ENCODE results near the gene AP3D1. TPM values are rescaled to one million over a fixed set of nuclear protein-coding genes. Genes with fewer than 3 reads are reported as not detected.
A peak's percentile ranks its signal among the peaks of the same experiment; 100 is the strongest.

The AP3D1 gene
- total and polyA plus RNA-seq, 5 donors from 2014 or later, result 12.0 to 78.0 (median 13.3) TPM

DNA sequence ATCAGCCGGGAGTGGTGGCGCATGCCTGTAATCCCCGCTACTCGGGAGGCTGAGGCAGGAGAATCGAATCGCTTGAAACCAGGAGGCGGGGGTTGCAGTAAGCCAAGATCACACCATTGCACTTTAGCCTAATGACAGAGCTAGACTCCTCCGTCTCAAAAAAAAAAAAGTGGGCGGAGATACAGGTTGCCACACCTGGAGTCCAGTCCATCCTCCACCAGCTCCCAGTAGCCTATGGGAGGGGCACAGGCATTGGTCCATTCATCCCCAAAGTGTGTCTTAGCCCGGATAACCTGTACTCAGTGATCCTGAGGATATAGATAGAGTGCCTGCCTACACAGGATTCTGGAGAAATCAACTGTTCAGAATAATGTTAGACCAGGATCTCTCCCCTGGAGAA is 9.0 kb upstream of the AP3D1 start:
- H3K36me3 Mint-ChIP-seq, result no peaks in the 10 kb centered on the region
- DNase-seq (no peak), ATAC-seq (ENCODE audit: low read depth in 2 of 2) (no peak)
- Histone ChIP-seq H3K9me3 (ENCODE audit: control insufficient read depth in 2 of 2, low read length in 2 of 2) (no peaks in the 10 kb centered on the region), H3K27ac (ENCODE audit: insufficient read depth, low read length, poor library complexity, severe bottlenecking) (no peak overlapping the region), H3K27me3 (ENCODE audit: control insufficient read depth, insufficient read depth, low read length) (no peaks in the 10 kb centered on the region), H3K36me3 (ENCODE audit: control insufficient read depth, insufficient read depth, low read length) (no peaks in the 10 kb centered on the region), H3K4me1 (ENCODE audit: control insufficient read depth, insufficient read depth, low read length, poor library complexity, severe bottlenecking) (peaks cover 11% of the 10 kb centered on the region), H3K4me3 (ENCODE audit: low read depth, low read length) (no peak overlapping the region)
- H3K4me1 Mint-ChIP-seq, result peaks cover 0 to 15% (median 2%) of the 10 kb centered on the region in 4 donors
- no peaks in the 10 kb centered on the region for H3K27me3 Mint-ChIP-seq
- H3K9me3 Mint-ChIP-seq, result no peaks in the 10 kb centered on the region
- no peak overlapping the region for H3K27ac Mint-ChIP-seq
- H3K4me3 Mint-ChIP-seq, result peak overlapping the region in 2 of 4 donors; percentile 44 to 51

DNA sequence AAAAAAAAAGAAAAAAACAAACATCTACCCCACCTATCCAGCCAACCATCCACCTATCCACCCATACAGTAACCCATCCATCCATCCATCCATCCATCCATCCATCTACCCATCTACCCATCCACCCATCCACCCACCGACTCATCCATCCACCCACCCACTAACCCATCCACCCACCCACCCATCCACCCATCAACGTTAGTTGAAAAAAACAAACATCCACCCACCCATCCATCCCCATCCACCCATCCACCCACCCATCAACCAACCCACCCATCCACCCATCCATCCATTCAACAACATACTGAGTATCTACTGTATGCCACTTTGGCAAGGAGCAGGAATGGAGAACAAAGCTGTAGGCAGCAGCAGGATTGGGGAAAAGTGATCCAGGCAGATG is 6.1 kb upstream of the AP3D1 start:
- H3K4me1 ChIP-seq (ENCODE audit: control insufficient read depth, insufficient read depth, low read length, poor library complexity, severe bottlenecking), result no peaks in the 10 kb centered on the region
- no peaks in the 10 kb centered on the region for H3K36me3 Mint-ChIP-seq
- no peaks in the 10 kb centered on the region for H3K9me3 ChIP-seq (ENCODE audit: control insufficient read depth in 2 of 2, low read length in 2 of 2)
- H3K4me3 Mint-ChIP-seq, result peak overlapping the region in 1 of 4 donors; percentile 80
- no peak for ATAC-seq (ENCODE audit: low read depth in 2 of 2)
- no peaks in the 10 kb centered on the region for H3K27me3 ChIP-seq (ENCODE audit: control insufficient read depth, insufficient read depth, low read length)
- H3K4me3 ChIP-seq (ENCODE audit: low read depth, low read length), result no peak overlapping the region
- H3K36me3 ChIP-seq (ENCODE audit: control insufficient read depth, insufficient read depth, low read length), result no peaks in the 10 kb centered on the region
- H3K9me3 Mint-ChIP-seq, result no peaks in the 10 kb centered on the region
- no peak overlapping the region for H3K27ac ChIP-seq (ENCODE audit: insufficient read depth, low read length, poor library complexity, severe bottlenecking)
- H3K4me1 Mint-ChIP-seq, result peaks cover 0 to 6% (median 2%) of the 10 kb centered on the region in 4 donors
- no peak overlapping the region for H3K27ac Mint-ChIP-seq
- no peak for DNase-seq
- no peaks in the 10 kb centered on the region for H3K27me3 Mint-ChIP-seq

DNA sequence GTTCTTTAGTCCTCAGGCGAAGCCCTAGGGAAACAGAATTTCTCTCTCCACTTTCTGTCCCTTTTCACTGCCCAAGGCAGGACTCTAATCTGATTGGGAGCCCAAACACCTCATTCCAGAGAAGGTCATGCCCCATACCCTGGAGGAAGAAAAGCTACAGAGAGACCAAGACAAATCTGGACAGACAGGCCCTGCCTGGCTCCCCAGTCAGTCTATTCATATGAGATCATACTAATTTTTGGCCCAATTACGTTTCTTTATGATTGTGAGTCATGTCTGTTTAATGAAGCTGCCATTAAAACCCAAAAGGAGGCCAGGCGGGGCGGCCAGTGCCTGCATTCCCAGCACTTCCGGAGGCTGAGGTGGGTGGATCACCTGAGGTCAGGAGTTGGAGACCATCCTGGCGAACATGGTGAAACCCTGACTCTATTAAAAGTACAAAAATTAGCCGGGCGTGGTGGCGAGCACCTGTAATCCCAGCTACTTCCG is 3.3 kb upstream of the AP3D1 start:
- Mint-ChIP-seq H3K27me3 (peaks cover 7% of the 10 kb centered on the region), H3K4me3 (no peak overlapping the region), H3K27ac (no peak overlapping the region), H3K9me3 (no peaks in the 10 kb centered on the region), H3K36me3 (no peaks in the 10 kb centered on the region), H3K4me1 (peaks cover 0 to 21% (median 12%) of the 10 kb centered on the region in 4 donors)
- Histone ChIP-seq H3K36me3 (ENCODE audit: control insufficient read depth, insufficient read depth, low read length) (no peaks in the 10 kb centered on the region), H3K27ac (ENCODE audit: insufficient read depth, low read length, poor library complexity, severe bottlenecking) (no peak overlapping the region), H3K4me1 (ENCODE audit: control insufficient read depth, insufficient read depth, low read length, poor library complexity, severe bottlenecking) (peaks cover 19% of the 10 kb centered on the region), H3K9me3 (ENCODE audit: control insufficient read depth in 2 of 2, low read length in 2 of 2) (no peaks in the 10 kb centered on the region), H3K4me3 (ENCODE audit: low read depth, low read length) (no peak overlapping the region), H3K27me3 (ENCODE audit: control insufficient read depth, insufficient read depth, low read length) (no peaks in the 10 kb centered on the region)
- DNase-seq (no peak), ATAC-seq (ENCODE audit: low read depth in 2 of 2) (no peak)

DNA sequence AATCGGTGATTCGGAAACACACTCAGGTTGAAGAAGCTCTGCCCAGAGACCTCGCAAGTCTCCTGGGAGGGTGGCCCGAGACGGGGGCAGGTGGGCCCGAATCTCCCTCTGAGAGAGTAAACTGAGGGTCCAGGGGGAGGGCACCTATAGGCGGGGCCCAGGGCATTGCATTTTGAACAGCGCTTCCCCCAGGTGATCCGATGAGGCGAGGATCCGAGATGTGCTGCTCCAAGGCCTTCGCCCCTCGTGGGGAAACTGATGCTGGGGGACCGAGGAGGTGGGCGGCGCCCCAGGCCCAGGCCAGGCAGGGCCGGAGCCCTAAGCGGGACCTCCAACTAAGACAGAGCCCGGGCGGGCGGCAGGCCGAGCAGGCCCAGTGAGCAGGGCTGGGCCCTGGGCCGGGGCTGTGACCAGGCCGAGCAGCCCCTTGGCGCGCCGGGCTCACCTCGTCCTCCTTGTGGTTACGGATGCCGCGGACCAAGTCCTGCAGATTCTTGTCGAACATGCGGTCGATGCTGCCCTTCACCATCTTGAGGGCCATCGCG is 500 bp downstream of the AP3D1 start:
- H3K4me1 ChIP-seq (ENCODE audit: control insufficient read depth, insufficient read depth, low read length, poor library complexity, severe bottlenecking), result peaks cover 39% of the 10 kb centered on the region
- Mint-ChIP-seq H3K27ac (peak overlapping the region in 1 of 3 donors; percentile 87), H3K36me3 (no peaks in the 10 kb centered on the region), H3K27me3 (peaks cover 7% of the 10 kb centered on the region), H3K4me3 (peak overlapping the region in 3 of 4 donors; percentile 82 to 91 (median 87)), H3K9me3 (no peaks in the 10 kb centered on the region), H3K4me1 (peaks cover 6 to 45% (median 23%) of the 10 kb centered on the region in 4 donors)
- no peaks in the 10 kb centered on the region for H3K27me3 ChIP-seq (ENCODE audit: control insufficient read depth, insufficient read depth, low read length)
- no peaks in the 10 kb centered on the region for H3K9me3 ChIP-seq (ENCODE audit: control insufficient read depth in 2 of 2, low read length in 2 of 2)
- H3K36me3 ChIP-seq (ENCODE audit: control insufficient read depth, insufficient read depth, low read length), result no peaks in the 10 kb centered on the region
- DNase-seq (peak in 1 of 3 donors; percentile 22), ATAC-seq (ENCODE audit: low read depth in 2 of 2) (no peak)
- peak overlapping the region; percentile 53 for H3K4me3 ChIP-seq (ENCODE audit: low read depth, low read length)
- H3K27ac ChIP-seq (ENCODE audit: insufficient read depth, low read length, poor library complexity, severe bottlenecking), result peak overlapping the region; percentile 68

DNA sequence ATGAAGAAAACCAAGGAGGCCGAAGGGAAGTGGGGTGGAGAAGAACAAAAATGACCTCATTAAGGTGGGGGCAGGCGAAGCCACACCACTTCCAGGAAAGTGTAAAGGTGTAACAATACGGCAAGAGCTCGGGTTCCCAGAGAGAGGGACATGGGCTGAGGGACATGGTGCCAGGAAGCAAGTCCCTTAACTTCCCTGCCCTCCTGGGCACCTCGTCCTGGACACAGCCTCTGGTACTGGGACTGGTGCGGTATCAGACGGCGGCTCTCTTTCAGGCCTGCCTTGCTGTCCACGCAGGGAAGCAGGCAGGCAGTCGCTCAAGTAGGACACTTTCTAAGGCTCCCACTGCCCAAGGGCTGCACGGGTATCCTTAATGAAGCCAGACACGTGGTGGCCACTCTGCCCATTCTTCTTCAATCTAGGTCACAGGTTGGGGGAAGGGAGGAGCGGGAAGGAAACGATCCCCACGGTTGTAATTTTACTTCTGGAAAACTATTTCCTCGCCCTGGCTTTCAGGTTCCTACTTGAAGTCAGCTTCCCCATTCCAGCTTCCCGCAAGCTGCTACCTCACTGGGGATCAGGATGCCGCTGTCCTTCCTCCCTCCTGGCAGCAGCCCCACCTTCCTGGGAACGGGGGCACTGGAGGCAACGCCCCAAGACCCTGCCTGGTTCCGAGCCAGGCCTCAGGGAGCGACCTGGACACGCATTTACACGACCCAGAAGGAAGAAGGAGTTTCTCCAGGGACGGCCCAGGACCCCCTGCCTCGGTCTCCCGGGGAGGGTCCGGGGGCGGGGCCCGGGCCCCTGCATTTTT is 1.2 kb downstream of the AP3D1 start:
- no peaks in the 10 kb centered on the region for H3K27me3 ChIP-seq (ENCODE audit: control insufficient read depth, insufficient read depth, low read length)
- H3K9me3 ChIP-seq (ENCODE audit: control insufficient read depth in 2 of 2, low read length in 2 of 2), result no peaks in the 10 kb centered on the region
- ATAC-seq (ENCODE audit: low read depth in 2 of 2), result no peak
- peak overlapping the region; percentile 12 to 94 (median 87) for H3K27ac Mint-ChIP-seq
- H3K4me3 ChIP-seq (ENCODE audit: low read depth, low read length), result peak overlapping the region; percentile 53
- no peaks in the 10 kb centered on the region for H3K36me3 ChIP-seq (ENCODE audit: control insufficient read depth, insufficient read depth, low read length)
- peaks cover 6 to 52% (median 24%) of the 10 kb centered on the region in 4 donors for H3K4me1 Mint-ChIP-seq
- H3K9me3 Mint-ChIP-seq, result no peaks in the 10 kb centered on the region
- H3K4me3 Mint-ChIP-seq, result peak overlapping the region; percentile 82 to 91 (median 89)
- peak overlapping the region; percentile 68 for H3K27ac ChIP-seq (ENCODE audit: insufficient read depth, low read length, poor library complexity, severe bottlenecking)
- H3K27me3 Mint-ChIP-seq, result peaks cover 7% of the 10 kb centered on the region
- peak in 1 of 3 donors; percentile 27 for DNase-seq
- H3K36me3 Mint-ChIP-seq, result no peaks in the 10 kb centered on the region
- peaks cover 39% of the 10 kb centered on the region for H3K4me1 ChIP-seq (ENCODE audit: control insufficient read depth, insufficient read depth, low read length, poor library complexity, severe bottlenecking)

DNA sequence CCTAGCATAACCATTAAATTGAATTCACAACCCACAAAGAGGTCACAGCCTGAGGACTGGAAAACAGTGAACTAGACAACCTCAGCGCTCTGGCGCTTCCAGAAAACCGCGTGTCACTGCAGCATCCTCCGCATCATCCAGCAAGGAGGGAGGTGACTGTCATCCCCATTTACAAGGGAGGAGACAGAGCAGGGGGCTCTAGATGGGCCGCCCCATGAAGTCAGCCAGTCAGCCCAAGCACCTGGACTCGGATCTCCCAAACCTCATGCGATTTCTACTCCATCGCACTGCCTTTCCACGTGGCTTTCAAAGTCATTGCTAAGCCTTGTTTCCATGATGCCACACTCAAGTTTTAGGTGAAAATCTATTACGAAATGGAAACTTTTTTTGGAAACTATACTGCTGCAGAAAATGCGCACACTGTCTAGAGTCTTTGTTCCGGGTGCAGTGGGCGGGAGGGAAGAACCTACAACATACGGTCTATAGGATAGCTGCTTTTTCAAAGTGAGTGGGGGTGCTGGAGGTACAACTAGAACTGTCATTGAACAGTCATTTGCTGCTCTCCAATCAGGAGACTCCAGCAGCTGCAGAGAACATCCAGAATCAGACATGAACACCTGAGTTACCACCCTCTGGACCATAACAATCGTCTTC is 2.8 kb downstream of the AP3D1 start:
- Mint-ChIP-seq H3K27ac (peak overlapping the region in 2 of 3 donors; percentile 65 to 87), H3K4me1 (peaks cover 6 to 59% (median 27%) of the 10 kb centered on the region in 4 donors), H3K9me3 (no peaks in the 10 kb centered on the region), H3K36me3 (no peaks in the 10 kb centered on the region), H3K4me3 (peak overlapping the region; percentile 82 to 91 (median 89)), H3K27me3 (peaks cover 7% of the 10 kb centered on the region)
- no peaks in the 10 kb centered on the region for H3K36me3 ChIP-seq (ENCODE audit: control insufficient read depth, insufficient read depth, low read length)
- peak overlapping the region; percentile 44 for H3K27ac ChIP-seq (ENCODE audit: insufficient read depth, low read length, poor library complexity, severe bottlenecking)
- no peak for ATAC-seq (ENCODE audit: low read depth in 2 of 2)
- H3K27me3 ChIP-seq (ENCODE audit: control insufficient read depth, insufficient read depth, low read length), result no peaks in the 10 kb centered on the region
- H3K4me3 ChIP-seq (ENCODE audit: low read depth, low read length), result peak overlapping the region; percentile 15
- H3K4me1 ChIP-seq (ENCODE audit: control insufficient read depth, insufficient read depth, low read length, poor library complexity, severe bottlenecking), result peaks cover 39% of the 10 kb centered on the region
- DNase-seq, result peak in 1 of 3 donors; percentile 8
- H3K9me3 ChIP-seq (ENCODE audit: control insufficient read depth in 2 of 2, low read length in 2 of 2), result no peaks in the 10 kb centered on the region

DNA sequence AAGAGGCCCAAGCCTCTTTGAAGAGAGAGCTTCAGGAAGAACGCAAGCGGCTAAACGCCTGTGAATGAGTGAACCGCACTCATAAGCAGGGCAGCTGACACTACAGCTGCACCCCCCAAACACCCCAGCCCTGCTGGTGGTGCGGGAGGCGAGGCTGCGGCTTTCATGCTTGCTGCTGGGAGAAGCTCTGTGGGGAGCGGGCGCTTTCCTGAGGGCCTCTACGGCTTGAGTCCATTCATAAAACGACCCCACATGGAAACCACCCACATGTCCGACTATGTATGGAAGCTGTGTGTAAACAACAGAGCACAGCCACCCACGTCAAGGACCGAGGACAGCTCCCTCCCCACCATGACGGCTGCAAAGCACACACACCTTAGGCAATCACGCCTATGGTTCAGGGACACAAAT is 5.5 kb downstream of the AP3D1 start:
- H3K27me3 Mint-ChIP-seq, result no peaks in the 10 kb centered on the region
- no peaks in the 10 kb centered on the region for H3K36me3 Mint-ChIP-seq
- DNase-seq, result no peak
- Histone ChIP-seq H3K36me3 (ENCODE audit: control insufficient read depth, insufficient read depth, low read length) (no peaks in the 10 kb centered on the region), H3K27ac (ENCODE audit: insufficient read depth, low read length, poor library complexity, severe bottlenecking) (no peak overlapping the region), H3K4me1 (ENCODE audit: control insufficient read depth, insufficient read depth, low read length, poor library complexity, severe bottlenecking) (peaks cover 33% of the 10 kb centered on the region), H3K27me3 (ENCODE audit: control insufficient read depth, insufficient read depth, low read length) (no peaks in the 10 kb centered on the region), H3K4me3 (ENCODE audit: low read depth, low read length) (no peak overlapping the region), H3K9me3 (ENCODE audit: control insufficient read depth in 2 of 2, low read length in 2 of 2) (no peaks in the 10 kb centered on the region)
- ATAC-seq (ENCODE audit: low read depth in 2 of 2), result no peak
- no peaks in the 10 kb centered on the region for H3K9me3 Mint-ChIP-seq
- peaks cover 6 to 52% (median 21%) of the 10 kb centered on the region in 4 donors for H3K4me1 Mint-ChIP-seq
- H3K27ac Mint-ChIP-seq, result no peak overlapping the region
- peak overlapping the region in 2 of 4 donors; percentile 22 to 74 for H3K4me3 Mint-ChIP-seq

Data from CD4-positive, CD25-positive, alpha-beta regulatory T cell (primary cell).